Trophoblast cell (in vitro differentiated cells and primary cell): ENCODE measurements around the gene ZSWIM7.

ENCODE experiments used
- DNase-seq, 2 donors: peaks; one replicate each; pipeline ENCODE4 v3.0.0-alpha.2; 2016
- H2AFZ ChIP-seq: 2 replicates; pipeline ENCODE4 v1.6.1; 2013; ENCODE audit warnings: low read length, moderate library complexity, mild to moderate bottlenecking; ENCODE audit not compliant: insufficient read depth, poor library complexity
- H2AK5ac ChIP-seq: 2 replicates; pipeline ENCODE4 v1.6.1; 2013; ENCODE audit warnings: mild to moderate bottlenecking, low read length
- H2BK120ac ChIP-seq: 2 replicates; pipeline ENCODE4 v1.6.1; 2013; ENCODE audit warnings: low read length, mild to moderate bottlenecking, moderate library complexity; ENCODE audit not compliant: insufficient read depth, poor library complexity
- H2BK12ac ChIP-seq: 2 replicates; pipeline ENCODE4 v1.6.1; 2013; ENCODE audit warnings: mild to moderate bottlenecking, low read length, moderate library complexity
- H2BK5ac ChIP-seq: 2 replicates; pipeline ENCODE4 v1.6.1; 2013; ENCODE audit warnings: low read length, low read depth, moderate library complexity, mild to moderate bottlenecking; ENCODE audit not compliant: poor library complexity
- H3K14ac ChIP-seq: 2 replicates; pipeline ENCODE4 v1.6.1; 2013; ENCODE audit warnings: mild to moderate bottlenecking, low read length
- H3K18ac ChIP-seq: 2 replicates; pipeline ENCODE4 v1.6.1; 2013; ENCODE audit warnings: mild to moderate bottlenecking, low read length
- H3K23ac ChIP-seq: 2 replicates; pipeline ENCODE4 v1.6.1; 2013; ENCODE audit warnings: low read length
- H3K27ac ChIP-seq: 2 replicates; pipeline ENCODE4 v1.5.1; 2013; ENCODE audit warnings: low read depth, mild to moderate bottlenecking, inconsistent platforms, low read length, moderate library complexity
- H3K27me3 ChIP-seq: 2 replicates; pipeline ENCODE4 v1.6.1; 2013; ENCODE audit warnings: inconsistent platforms, mild to moderate bottlenecking, low read length, moderate library complexity; ENCODE audit not compliant: insufficient read depth
- H3K36me3 ChIP-seq, 2 experiments: 1 replicate in 1 of 2; 2 replicates in 1 of 2; pipeline ENCODE4 v1.6.1; 2013; ENCODE audit warnings: low read length in 2 of 2, mild to moderate bottlenecking in 2 of 2, moderate library complexity in 1 of 2; ENCODE audit not compliant: insufficient read depth in 2 of 2, control insufficient read depth in 1 of 2
- H3K4ac ChIP-seq: 2 replicates; pipeline ENCODE4 v1.6.1; 2013; ENCODE audit warnings: low read depth, mild to moderate bottlenecking, low read length, moderate library complexity
- H3K4me1 ChIP-seq, 2 experiments: 1 replicate in 1 of 2; 2 replicates in 1 of 2; pipeline ENCODE4 v1.6.1; 2013; ENCODE audit warnings: low read length in 2 of 2, mild to moderate bottlenecking in 2 of 2, moderate library complexity in 1 of 2; ENCODE audit not compliant: insufficient read depth in 2 of 2, control insufficient read depth in 1 of 2
- H3K4me2 ChIP-seq: 2 replicates; pipeline ENCODE4 v1.6.1; 2013; ENCODE audit warnings: inconsistent platforms, mild to moderate bottlenecking, low read length, moderate library complexity
- H3K4me3 ChIP-seq: 2 replicates; pipeline ENCODE4 v1.5.1; 2013; ENCODE audit warnings: mild to moderate bottlenecking, low read depth, low read length, inconsistent platforms
- H3K79me1 ChIP-seq: one replicate; pipeline ENCODE4 v1.6.1; 2013; ENCODE audit warnings: low read length
- H3K79me2 ChIP-seq: 2 replicates; pipeline ENCODE4 v1.6.1; 2013; ENCODE audit warnings: low read length, mild to moderate bottlenecking; ENCODE audit not compliant: control insufficient read depth, insufficient read depth, poor library complexity
- H3K9ac ChIP-seq: 2 replicates; pipeline ENCODE4 v1.6.1; 2013; ENCODE audit warnings: mild to moderate bottlenecking, low read length
- H3K9me3 ChIP-seq: 2 replicates; pipeline ENCODE4 v1.6.1; 2013; ENCODE audit warnings: low read depth, mild to moderate bottlenecking, control low read depth, inconsistent platforms, low read length; ENCODE audit not compliant: insufficient read depth
- H4K12ac ChIP-seq: 2 replicates; pipeline ENCODE4 v1.6.1; 2013; ENCODE audit warnings: low read depth, mild to moderate bottlenecking, low read length, moderate library complexity
- H4K8ac ChIP-seq: 2 replicates; pipeline ENCODE4 v1.6.1; 2013; ENCODE audit warnings: low read depth, mild to moderate bottlenecking, low read length, moderate library complexity
- H4K91ac ChIP-seq: one replicate; pipeline ENCODE4 v1.6.1; 2013; ENCODE audit warnings: low read depth, mild to moderate bottlenecking, low read length, moderate library complexity
- WGBS: extraction: QIAGEN DNeasy Blood & Tissue Kit; methylation state at CpG from one replicate; pipeline ENCODE4 v1.1.7; 2013; ENCODE audit warnings: missing lambda C conversion rate; ENCODE audit not compliant: insufficient read length, insufficient coverage; ENCODE audit errors: extremely low coverage; 5-methylcytosine and 5-hydroxymethylcytosine counted together

Gene ZSWIM7

DNA sequence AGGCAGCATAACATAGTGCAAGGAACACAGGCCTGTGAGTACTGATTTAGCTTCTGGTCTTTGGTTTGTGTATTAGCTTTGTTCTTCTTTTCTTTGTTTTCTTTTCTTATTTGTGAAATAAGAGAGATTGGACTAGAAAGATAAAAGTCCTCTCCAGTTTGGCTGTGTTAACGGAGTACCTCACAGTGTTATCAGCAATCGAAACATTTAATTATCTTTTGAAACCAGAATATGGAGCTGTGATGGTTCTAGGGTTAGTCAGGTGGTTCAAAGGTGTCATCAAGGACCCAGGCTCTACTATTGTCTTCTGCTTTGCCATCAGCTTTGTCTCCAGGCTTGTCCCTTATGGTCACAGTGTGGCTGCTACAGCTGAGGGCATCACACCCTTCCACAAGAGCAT, 29.0 kb downstream of the ZSWIM7 start:
- Histone ChIP-seq H3K27me3 (no peaks in the 10 kb centered on the region), H4K12ac (no peak overlapping the region), H2AK5ac (no peak overlapping the region), H2BK5ac (no peak overlapping the region), H3K4ac (no peak overlapping the region), H3K27ac (no peak overlapping the region), H3K4me1 (peaks cover 16 to 21% of the 10 kb centered on the region in 2 experiments), H2BK120ac (no peak overlapping the region), H2AFZ (no peak overlapping the region), H3K14ac (no peak overlapping the region), H3K79me1 (peaks cover 2% of the 10 kb centered on the region), H3K9ac (no peak overlapping the region), H2BK12ac (no peak overlapping the region), H3K36me3 (peaks cover 7 to 10% of the 10 kb centered on the region in 2 experiments), H3K4me3 (no peak overlapping the region), H3K18ac (no peak overlapping the region), H4K8ac (no peak overlapping the region), H4K91ac (no peak overlapping the region), H3K4me2 (no peak overlapping the region), H3K79me2 (no peaks in the 10 kb centered on the region), H3K23ac (no peak overlapping the region), H3K9me3 (peaks cover 3% of the 10 kb centered on the region)
- WGBS: no CpG with 5 or more reads among the region's 2 CpGs
- no peak for DNase-seq

- H3K14ac ChIP-seq: no peak overlapping the region
- no peak overlapping the region for H3K23ac ChIP-seq
- H3K79me2 ChIP-seq: no peaks in the 10 kb centered on the region
- no peak overlapping the region for H4K8ac ChIP-seq
- H2BK120ac ChIP-seq: no peak overlapping the region
- H3K27ac ChIP-seq: no peak overlapping the region
- DNase-seq: no peak
- no peak overlapping the region for H3K4me3 ChIP-seq
- no peak overlapping the region for H3K18ac ChIP-seq
- H2BK12ac ChIP-seq: no peak overlapping the region
- no peak overlapping the region for H2AFZ ChIP-seq
- H3K4me1 ChIP-seq: peaks cover 16 to 21% of the 10 kb centered on the region in 2 experiments
- peaks cover under 1 to 1% of the 10 kb centered on the region in 2 experiments for H3K36me3 ChIP-seq
- H2BK5ac ChIP-seq: no peak overlapping the region
- no peak overlapping the region for H3K9ac ChIP-seq
- no peak overlapping the region for H2AK5ac ChIP-seq
- WGBS: no CpG with 5 or more reads among the region's 8 CpGs
- peaks cover 3% of the 10 kb centered on the region for H3K9me3 ChIP-seq
- no peak overlapping the region for H3K4me2 ChIP-seq
- H3K79me1 ChIP-seq: peaks cover 2% of the 10 kb centered on the region
- H3K27me3 ChIP-seq: no peaks in the 10 kb centered on the region
- no peak overlapping the region for H4K12ac ChIP-seq
- H4K91ac ChIP-seq: no peak overlapping the region
- no peak overlapping the region for H3K4ac ChIP-seq
Measured at GRCh38 chr17:15969463-15969862, 30.0 kb downstream of the ZSWIM7 start.

DNA sequence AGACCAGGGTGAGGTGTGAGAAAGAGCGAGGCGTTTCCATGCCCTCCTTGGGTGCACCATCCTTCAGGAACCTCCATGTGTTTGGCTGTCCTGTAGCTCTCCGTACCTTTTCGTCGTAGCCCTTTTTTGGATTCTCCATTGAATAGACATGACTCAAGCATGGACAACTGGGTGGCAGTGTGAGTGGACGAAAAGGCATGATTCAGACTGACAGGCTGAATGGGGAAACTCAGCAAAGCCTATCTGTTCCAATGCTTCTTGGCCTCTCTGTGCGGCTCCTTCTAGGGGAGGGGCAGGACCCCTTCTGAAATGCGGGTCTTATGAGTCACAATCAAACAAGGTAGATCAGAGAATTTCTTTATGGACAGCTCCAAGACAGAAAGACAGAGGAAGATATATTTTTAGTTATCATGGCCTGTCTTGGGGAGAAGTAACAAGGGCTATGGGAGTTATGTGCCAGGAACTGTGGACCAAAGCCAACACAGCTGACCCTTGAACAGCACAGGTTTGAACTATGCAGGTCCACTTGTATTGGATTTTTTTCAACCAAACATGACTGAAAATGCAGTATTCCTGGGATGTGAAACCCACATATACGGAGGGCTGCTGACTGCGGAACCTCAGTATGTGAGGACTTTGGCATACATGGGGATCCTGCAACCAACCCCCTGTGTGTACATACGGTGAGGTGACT, 31.7 kb downstream of the ZSWIM7 start:
- H3K4me2 ChIP-seq: no peak overlapping the region
- H3K9ac ChIP-seq: no peak overlapping the region
- DNase-seq: no peak
- no peak overlapping the region for H3K4me3 ChIP-seq
- H3K27me3 ChIP-seq: no peaks in the 10 kb centered on the region
- no peak overlapping the region for H4K8ac ChIP-seq
- no peak overlapping the region for H2AK5ac ChIP-seq
- no peak overlapping the region for H3K14ac ChIP-seq
- H3K23ac ChIP-seq: no peak overlapping the region
- H3K36me3 ChIP-seq: no peaks in the 10 kb centered on the region
- peaks cover 21 to 27% of the 10 kb centered on the region in 2 experiments for H3K4me1 ChIP-seq
- no peak overlapping the region for H2BK12ac ChIP-seq
- H3K9me3 ChIP-seq: peaks cover 1% of the 10 kb centered on the region
- no peak overlapping the region for H3K27ac ChIP-seq
- no peak overlapping the region for H4K91ac ChIP-seq
- H2BK5ac ChIP-seq: no peak overlapping the region
- H3K79me1 ChIP-seq: peaks cover 7% of the 10 kb centered on the region
- H2AFZ ChIP-seq: no peak overlapping the region
- no peak overlapping the region for H3K18ac ChIP-seq
- no peaks in the 10 kb centered on the region for H3K79me2 ChIP-seq
- no peak overlapping the region for H4K12ac ChIP-seq
- no peak overlapping the region for H3K4ac ChIP-seq
- WGBS: no CpG with 5 or more reads among the region's 11 CpGs
- no peak overlapping the region for H2BK120ac ChIP-seq

DNA sequence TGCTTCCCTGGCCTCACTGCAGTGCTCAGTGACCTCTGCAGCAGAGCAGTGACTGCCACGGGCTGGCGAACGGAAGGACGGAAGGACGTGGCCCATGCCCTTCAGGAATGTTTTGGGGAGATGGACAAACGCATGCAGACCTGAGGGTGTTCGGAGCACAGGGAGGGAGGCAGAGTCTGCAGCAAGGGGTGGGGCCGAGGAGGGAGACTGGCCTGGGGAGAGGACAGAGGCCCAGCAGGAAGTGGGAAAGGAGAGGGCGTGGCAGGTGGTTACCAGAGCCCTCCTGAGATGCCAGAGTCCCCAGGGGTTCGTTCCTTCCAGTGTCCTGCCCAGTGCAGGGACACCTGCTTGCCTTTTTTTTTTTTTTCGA, 32.6 kb downstream of the ZSWIM7 start:
- peak overlapping the region; percentile 16 for H4K91ac ChIP-seq
- no peak overlapping the region for H3K18ac ChIP-seq
- H4K12ac ChIP-seq: no peak overlapping the region
- H3K27me3 ChIP-seq: no peaks in the 10 kb centered on the region
- no peak overlapping the region for H3K4me3 ChIP-seq
- peak overlapping the region; percentile 12 for H3K14ac ChIP-seq
- H2AK5ac ChIP-seq: no peak overlapping the region
- H2AFZ ChIP-seq: peak overlapping the region; percentile 24
- H3K79me2 ChIP-seq: no peaks in the 10 kb centered on the region
- no peaks in the 10 kb centered on the region for H3K36me3 ChIP-seq
- peaks cover 18 to 25% of the 10 kb centered on the region in 2 experiments for H3K4me1 ChIP-seq
- no peaks in the 10 kb centered on the region for H3K9me3 ChIP-seq
- H2BK12ac ChIP-seq: no peak overlapping the region
- peak overlapping the region; percentile 37 for H3K4me2 ChIP-seq
- DNase-seq: no peak
- peaks cover 7% of the 10 kb centered on the region for H3K79me1 ChIP-seq
- no peak overlapping the region for H3K4ac ChIP-seq
- no CpG with 5 or more reads among the region's 11 CpGs for WGBS
- peak overlapping the region; percentile 43 for H4K8ac ChIP-seq
- no peak overlapping the region for H3K9ac ChIP-seq
- H3K23ac ChIP-seq: no peak overlapping the region
- H2BK5ac ChIP-seq: no peak overlapping the region
- H3K27ac ChIP-seq: peak overlapping the region; percentile 16
- H2BK120ac ChIP-seq: no peak overlapping the region
